ENCODE data around the gene TRAPPC2L. TPM values are rescaled to one million over a fixed set of nuclear protein-coding genes. Genes with fewer than 3 reads are reported as not detected.
"Not testable (repeated sequence)": the region's sequence is repeated elsewhere in the genome, so short reads cannot be mapped to it uniquely, and the experiment has no call there.

Gene TRAPPC2L
- total RNA-seq, 6 donors from 2014 or later: 10.9 to 62.5 (median 32.4) TPM

GRCh38 chr16:88819126-88819525 lies 37.8 kb upstream of the TRAPPC2L start:
- DNase-seq: peak in 1 of 2 donors; percentile 36
- WGBS, 2 donors: 77 to 83% methylated on average over 10 to 11 of the region's 16 CpGs
- no peaks in the 10 kb centered on the region for H3K9me3 ChIP-seq
- no peak for TF ChIP-seq POLR2AphosphoS5 (IDR thresholded peaks at IDR 0.05)
- TF ChIP-seq POLR2A (IDR thresholded peaks at IDR 0.05): no peak
- TF ChIP-seq CTCF (IDR thresholded peaks at IDR 0.05): no peak
- no peak for TF ChIP-seq EP300 (IDR thresholded peaks at IDR 0.05)
- no peaks in the 10 kb centered on the region for H3K4me1 ChIP-seq
- no peak for ATAC-seq (ENCODE audit: low FRiP score in 2 of 2)
- no peaks in the 10 kb centered on the region for H3K27me3 ChIP-seq
- H3K4me3 ChIP-seq: no peak overlapping the region
- H3K36me3 ChIP-seq: peaks cover 8 to 41% (median 26%) of the 10 kb centered on the region in 4 donors
- H3K27ac ChIP-seq: no peak overlapping the region

GRCh38 chr16:88820385-88821025 lies 36.4 kb upstream of the TRAPPC2L start:
- Histone ChIP-seq H3K27me3 (no peaks in the 10 kb centered on the region), H3K27ac (no peak overlapping the region), H3K36me3 (peaks cover 8 to 51% (median 33%) of the 10 kb centered on the region in 4 donors), H3K9me3 (no peaks in the 10 kb centered on the region), H3K4me3 (no peak overlapping the region), H3K4me1 (no peaks in the 10 kb centered on the region)
- ATAC-seq (ENCODE audit: low FRiP score in 2 of 2): no peak
- TF ChIP-seq EP300 (IDR thresholded peaks at IDR 0.05) (no peak), CTCF (IDR thresholded peaks at IDR 0.05) (no peak), POLR2A (IDR thresholded peaks at IDR 0.05) (no peak), POLR2AphosphoS5 (IDR thresholded peaks at IDR 0.05) (no peak)
- DNase-seq: peak in 1 of 2 donors; percentile 76
- 75 to 87% methylated on average over 4 to 20 of the region's 20 CpGs for WGBS, 2 donors

- DNase-seq: peak in 1 of 2 donors; percentile 72
- Histone ChIP-seq H3K27me3 (no peaks in the 10 kb centered on the region), H3K4me1 (no peaks in the 10 kb centered on the region), H3K27ac (no peak overlapping the region), H3K36me3 (peaks cover 8 to 59% (median 36%) of the 10 kb centered on the region in 4 donors), H3K9me3 (no peaks in the 10 kb centered on the region), H3K4me3 (no peak overlapping the region)
- TF ChIP-seq CTCF (IDR thresholded peaks at IDR 0.05) (no peak), EP300 (IDR thresholded peaks at IDR 0.05) (no peak)
- 90 to 95% methylated on average over 2 to 16 of the region's 22 CpGs for WGBS, 2 donors
- no peak for ATAC-seq (ENCODE audit: low FRiP score in 2 of 2)
Measured at GRCh38 chr16:88821168-88821850, 35.6 kb upstream of the TRAPPC2L start.

GRCh38 chr16:88822281-88823040 lies 34.5 kb upstream of the TRAPPC2L start:
- Histone ChIP-seq H3K27me3 (no peaks in the 10 kb centered on the region), H3K4me1 (no peaks in the 10 kb centered on the region), H3K4me3 (no peak overlapping the region), H3K27ac (no peak overlapping the region), H3K9me3 (no peaks in the 10 kb centered on the region), H3K36me3 (peaks cover 8 to 67% (median 38%) of the 10 kb centered on the region in 4 donors)
- ATAC-seq (ENCODE audit: low FRiP score in 2 of 2) (no peak), DNase-seq (peak in 1 of 2 donors; percentile 64)
- 91 to 92% methylated on average over 15 to 24 of the region's 24 CpGs for whole genome bisulfite sequencing, 2 donors
- TF ChIP-seq POLR2AphosphoS5 (IDR thresholded peaks at IDR 0.05) (no peak), CTCF (IDR thresholded peaks at IDR 0.05) (no peak), EP300 (IDR thresholded peaks at IDR 0.05) (no peak), POLR2A (IDR thresholded peaks at IDR 0.05) (no peak)

- H3K4me3 ChIP-seq; H3K9me3 ChIP-seq; ATAC-seq (ENCODE audit: low FRiP score in 2 of 2); H3K4me1 ChIP-seq; H3K27me3 ChIP-seq; H3K27ac ChIP-seq: not testable (repeated sequence)
- H3K36me3 ChIP-seq: peaks cover 8 to 77% (median 49%) of the 10 kb centered on the region in 4 donors
- 97 to 98% methylated on average over 13 to 21 of the region's 31 CpGs for WGBS, 2 donors
- peak in 1 of 2 donors; percentile 54 for DNase-seq
Measured at GRCh38 chr16:88823646-88824045, 33.3 kb upstream of the TRAPPC2L start.

All from upper lobe of left lung (tissue), 6 donors.